ENCODE results near the gene ATXN7. TPM values are rescaled to one million over a fixed set of nuclear protein-coding genes. Genes with fewer than 3 reads are reported as not detected.

The ATXN7 gene
- total and polyA plus RNA-seq, 4 donors = 2.8 to 13.6 (median 5.6) TPM

GRCh38 chr3:63931290-63931689 is 67.6 kb downstream of the ATXN7 start:
- peaks cover 0 to 2% (median under 1%) of the 10 kb centered on the region in 4 donors for H3K36me3 ChIP-seq (ENCODE audit: control insufficient read depth in 4 of 4, insufficient read depth in 3 of 4, low read depth in 1 of 4, low read length in 3 of 4)
- no peaks in the 10 kb centered on the region for H3K27me3 ChIP-seq (ENCODE audit: control insufficient read depth in 4 of 4, insufficient read depth in 4 of 4, low read length in 3 of 4)
- H3K27ac ChIP-seq (ENCODE audit: low read depth in 1 of 2, low read length in 2 of 2) = no peak overlapping the region
- WGBS = 96% methylated on average over 3 of the region's 3 CpGs
- no peak for TF ChIP-seq REST (IDR thresholded peaks at IDR 0.05)
- no peak for TF ChIP-seq RXRA (IDR thresholded peaks at IDR 0.05)
- no peak for TF ChIP-seq JUND (IDR thresholded peaks at IDR 0.05)
- TF ChIP-seq TAF1 (conservative IDR thresholded peaks at IDR 0.05) = no peak
- no peak for TF ChIP-seq CTCF (IDR thresholded peaks at IDR 0.05; ENCODE audit: low read depth, low read length, missing input control)
- no peak for TF ChIP-seq ATF3 (IDR thresholded peaks at IDR 0.05)
- no peak for TF ChIP-seq ZBTB33 (IDR thresholded peaks at IDR 0.05)
- TF ChIP-seq YY1 (IDR thresholded peaks at IDR 0.05) = no peak
- TF ChIP-seq GABPA (IDR thresholded peaks at IDR 0.05 in 1 of 2, conservative IDR thresholded peaks at IDR 0.05 in 1 of 2) = no peak
- TF ChIP-seq HNF4A (conservative IDR thresholded peaks at IDR 0.05) = no peak
- no peak for TF ChIP-seq EGR1 (IDR thresholded peaks at IDR 0.05; ENCODE audit: low read depth in 2 of 2)
- no peak for TF ChIP-seq FOXA1 (IDR thresholded peaks at IDR 0.05)
- TF ChIP-seq FOXA2 (IDR thresholded peaks at IDR 0.05) = no peak
- TF ChIP-seq HNF4G (IDR thresholded peaks at IDR 0.05) = no peak
- TF ChIP-seq MAX (IDR thresholded peaks at IDR 0.05) = no peak
- no peak for TF ChIP-seq SP1 (IDR thresholded peaks at IDR 0.05)
- H3K4me1 ChIP-seq (ENCODE audit: control insufficient read depth in 4 of 4, insufficient read depth in 4 of 4, low read length in 3 of 4) = peaks cover 0 to 21% (median 3%) of the 10 kb centered on the region in 4 donors
- H3K4me3 ChIP-seq (ENCODE audit: low read depth in 1 of 3, low read length in 3 of 3) = no peak overlapping the region
- no peak for DNase-seq (ENCODE audit: low spot score)
- no peak overlapping the region for H3K9ac ChIP-seq (ENCODE audit: low read depth in 1 of 2, low read length in 2 of 2)
- no peaks in the 10 kb centered on the region for H3K9me3 ChIP-seq (ENCODE audit: control insufficient read depth in 4 of 4, low read length in 3 of 4)

All from liver (tissue), 9 donors.